Hepatocyte (in vitro differentiated cells): Measurements from ENCODE around the gene IL3RA.

Experiments used
- EZH2 ChIP-seq: fragments of 200-600 bp; sonication (generic); IDR thresholded peaks from 2 replicates; pipeline ENCODE4 v1.6.1; 2016; ENCODE audit warnings: antibody characterized with exemption, mild to moderate bottlenecking, borderline replicate concordance
- TF ChIP-seq, protein P1 (sequence below): fragments of 200-600 bp; sonication (generic); IDR thresholded peaks from 2 replicates; pipeline ENCODE4 v1.5.1; 2016; ENCODE audit warnings: antibody characterized with exemption, mild to moderate bottlenecking; ENCODE audit not compliant: poor library complexity

DNA sequence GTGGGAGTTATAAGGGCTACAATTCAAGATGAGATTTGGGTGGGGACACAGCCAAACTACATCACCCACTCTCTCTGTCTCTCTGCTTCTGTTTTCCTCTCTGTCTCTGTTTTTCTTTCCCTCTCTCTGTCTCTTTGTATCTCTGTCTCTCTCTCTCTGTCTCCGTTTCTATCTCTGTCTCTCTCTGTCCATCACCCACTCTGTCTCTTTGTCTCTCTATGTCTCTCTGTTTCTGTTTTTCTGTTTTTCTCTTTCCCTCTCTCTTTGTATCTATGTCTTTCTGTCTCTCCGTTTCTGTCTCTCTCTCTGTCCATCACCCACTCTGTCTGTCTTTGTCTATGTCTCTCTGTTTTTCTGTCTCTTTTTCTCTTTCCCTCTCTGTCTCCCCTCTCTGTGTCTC is 25.3 kb downstream of the IL3RA start:
- TF ChIP-seq, protein P1, sequence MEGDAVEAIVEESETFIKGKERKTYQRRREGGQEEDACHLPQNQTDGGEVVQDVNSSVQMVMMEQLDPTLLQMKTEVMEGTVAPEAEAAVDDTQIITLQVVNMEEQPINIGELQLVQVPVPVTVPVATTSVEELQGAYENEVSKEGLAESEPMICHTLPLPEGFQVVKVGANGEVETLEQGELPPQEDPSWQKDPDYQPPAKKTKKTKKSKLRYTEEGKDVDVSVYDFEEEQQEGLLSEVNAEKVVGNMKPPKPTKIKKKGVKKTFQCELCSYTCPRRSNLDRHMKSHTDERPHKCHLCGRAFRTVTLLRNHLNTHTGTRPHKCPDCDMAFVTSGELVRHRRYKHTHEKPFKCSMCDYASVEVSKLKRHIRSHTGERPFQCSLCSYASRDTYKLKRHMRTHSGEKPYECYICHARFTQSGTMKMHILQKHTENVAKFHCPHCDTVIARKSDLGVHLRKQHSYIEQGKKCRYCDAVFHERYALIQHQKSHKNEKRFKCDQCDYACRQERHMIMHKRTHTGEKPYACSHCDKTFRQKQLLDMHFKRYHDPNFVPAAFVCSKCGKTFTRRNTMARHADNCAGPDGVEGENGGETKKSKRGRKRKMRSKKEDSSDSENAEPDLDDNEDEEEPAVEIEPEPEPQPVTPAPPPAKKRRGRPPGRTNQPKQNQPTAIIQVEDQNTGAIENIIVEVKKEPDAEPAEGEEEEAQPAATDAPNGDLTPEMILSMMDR, result no peak
- TF ChIP-seq EZH2, result no peak
